H1 (cell line): Measurements from ENCODE around the gene FOSL1. TPM values are rescaled to one million over a fixed set of nuclear protein-coding genes. Genes with fewer than 3 reads are reported as not detected.

Source experiments
- CTCF ChIA-PET: fragments of 300-600 bp; sonication (Branson Sonifier 250); formaldehyde crosslinking; loops from one replicate; lab custom pipeline; 2021; ENCODE audit not compliant: partially characterized antibody; lab: Charles Lee
- POLR2A ChIA-PET: fragments of 300-600 bp; sonication (Branson Sonifier 250); formaldehyde crosslinking; loops from one replicate; lab custom pipeline; 2021; ENCODE audit warnings: inconsistent platforms; ENCODE audit not compliant: partially characterized antibody; lab: Charles Lee
- DNase-seq, 2 experiments: peaks; one replicate each; pipeline versions ENCODE4 v3.0.0 to v3.0.0-alpha.2; 2010 to 2022; ENCODE audit warnings: low spot score in 2 of 2, low read depth in 1 of 2, mixed read lengths in 1 of 2
- FAIRE-seq: peaks from 2 replicates; lab custom pipeline; 2011; peaks lifted over from hg19 to GRCh38; lab: Jason Lieb, UNC
- H2AFZ ChIP-seq: 2 replicates; pipeline ENCODE4 v1.8.1; 2012; ENCODE audit warnings: low read length, inconsistent platforms
- H2AK5ac ChIP-seq: 2 replicates; pipeline ENCODE4 v1.6.1; 2013; ENCODE audit warnings: low read depth, low read length
- H2BK120ac ChIP-seq: replicated peaks from 2 replicates; pipeline ENCODE3; 2013; ENCODE audit warnings: low read depth, low read length, inconsistent platforms
- H2BK12ac ChIP-seq: 2 replicates; pipeline ENCODE4 v1.6.1; 2013; ENCODE audit warnings: low read depth, low read length
- H2BK15ac ChIP-seq: 2 replicates; pipeline ENCODE4 v1.6.1; 2013; ENCODE audit warnings: low read length
- H2BK20ac ChIP-seq: 2 replicates; pipeline ENCODE4 v1.6.1; 2013; ENCODE audit warnings: low read length
- H2BK5ac ChIP-seq: 2 replicates; pipeline ENCODE4 v1.6.1; 2013; ENCODE audit warnings: low read depth, low read length
- H3K14ac ChIP-seq: 2 replicates; pipeline ENCODE4 v1.6.1; 2013; ENCODE audit warnings: inconsistent platforms; ENCODE audit not compliant: insufficient read length
- H3K18ac ChIP-seq: 2 replicates; pipeline ENCODE4 v1.6.1; 2013; ENCODE audit warnings: low read length; ENCODE audit errors: extremely low read depth
- H3K23ac ChIP-seq: 2 replicates; pipeline ENCODE4 v1.6.1; 2013; ENCODE audit warnings: inconsistent platforms; ENCODE audit not compliant: insufficient read length
- H3K23me2 ChIP-seq: 2 replicates; pipeline ENCODE4 v1.6.1; 2013; ENCODE audit warnings: low read depth, low read length
- H3K27ac ChIP-seq: 2 replicates; pipeline ENCODE4 v1.6.1; 2011; ENCODE audit warnings: low read depth, low read length, inconsistent platforms
- H3K27me3 ChIP-seq, 4 experiments: replicated peaks in 1 of 4; 1 replicate in 1 of 4; 2 replicates in 3 of 4; pipeline versions ENCODE4 v1.6.1 to v1.8.1; 2011 to 2013; ENCODE audit warnings: low read length in 3 of 4, mild to moderate bottlenecking in 3 of 4, inconsistent platforms in 2 of 4, mixed read lengths in 2 of 4, moderate library complexity in 1 of 4; ENCODE audit not compliant: control insufficient read depth in 3 of 4, insufficient read depth in 3 of 4; ENCODE audit errors: extremely low read depth in 1 of 4
- H3K36me3 ChIP-seq, 4 experiments: 2 replicates each; pipeline versions ENCODE4 v1.6.1 to v1.8.1; 2011 to 2013; ENCODE audit warnings: mild to moderate bottlenecking in 4 of 4, low read length in 3 of 4, moderate library complexity in 2 of 4, control low read depth in 1 of 4, inconsistent platforms in 1 of 4; ENCODE audit not compliant: insufficient read depth in 4 of 4, control insufficient read depth in 2 of 4
- H3K4ac ChIP-seq: replicated peaks from 2 replicates; pipeline ENCODE3; 2013; ENCODE audit warnings: low read length, low read depth, mixed read lengths, inconsistent platforms; ENCODE audit not compliant: insufficient read length
- H3K4me1 ChIP-seq, 4 experiments: replicated peaks in 1 of 4; 1 replicate in 1 of 4; 2 replicates in 3 of 4; pipeline versions ENCODE4 v1.6.1 to v1.8.1; 2011 to 2013; ENCODE audit warnings: low read length in 3 of 4, inconsistent platforms in 2 of 4, mixed read lengths in 1 of 4; ENCODE audit not compliant: insufficient read depth in 4 of 4, control insufficient read depth in 3 of 4
- H3K4me2 ChIP-seq, 2 experiments: 2 replicates each; pipeline versions ENCODE4 v1.6.1 to v1.8.1; 2011 to 2013; ENCODE audit warnings: low read depth in 2 of 2, low read length in 2 of 2, control low read depth in 1 of 2, inconsistent platforms in 1 of 2, mild to moderate bottlenecking in 1 of 2; ENCODE audit not compliant: insufficient read depth in 1 of 2
- H3K4me3 ChIP-seq, 4 experiments: fragments of 200-600, 300-600 bp in 1 of 4; sonication (generic), shearing (Covaris generic), sonication (Bioruptor Twin) in 1 of 4; 2 replicates each; pipeline versions ENCODE4 v1.5.1 to v1.8.1; 2011 to 2016; ENCODE audit warnings: low read length in 4 of 4, low read depth in 3 of 4, control low read depth in 2 of 4, inconsistent platforms in 2 of 4, mild to moderate bottlenecking in 2 of 4, mixed read lengths in 1 of 4, moderate library complexity in 1 of 4; ENCODE audit not compliant: insufficient read depth in 2 of 4; ENCODE audit errors: extremely low read depth in 1 of 4
- H3K56ac ChIP-seq: replicated peaks from 2 replicates; pipeline ENCODE3; 2013; ENCODE audit warnings: low read depth, mild to moderate bottlenecking, mixed read lengths, low read length, inconsistent platforms; ENCODE audit not compliant: insufficient read length
- H3K79me1 ChIP-seq: 2 replicates; pipeline ENCODE4 v1.6.1; 2013; ENCODE audit warnings: low read depth, low read length, control low read depth
- H3K79me2 ChIP-seq, 2 experiments: 2 replicates each; pipeline versions ENCODE4 v1.6.1 to v1.8.1; 2012 to 2013; ENCODE audit warnings: low read length in 2 of 2, mild to moderate bottlenecking in 2 of 2, inconsistent platforms in 1 of 2; ENCODE audit not compliant: insufficient read depth in 2 of 2, control insufficient read depth in 1 of 2
- H3K9ac ChIP-seq, 4 experiments: replicated peaks in 1 of 4; 1 replicate in 1 of 4; 2 replicates in 3 of 4; pipeline versions ENCODE4 v1.6.1 to v1.8.1; 2011 to 2013; ENCODE audit warnings: low read depth in 3 of 4, low read length in 3 of 4, control low read depth in 2 of 4, mild to moderate bottlenecking in 2 of 4, moderate library complexity in 2 of 4, inconsistent platforms in 1 of 4; ENCODE audit errors: extremely low read depth in 1 of 4
- H3K9me3 ChIP-seq, 2 experiments: 2 replicates each; pipeline versions ENCODE4 v1.6.1 to v1.8.1; 2012 to 2013; ENCODE audit warnings: mild to moderate bottlenecking in 2 of 2, moderate library complexity in 2 of 2, control low read depth in 1 of 2, inconsistent platforms in 1 of 2, low read depth in 1 of 2, low read length in 1 of 2, mixed read lengths in 1 of 2; ENCODE audit not compliant: insufficient read depth in 2 of 2
- H4K20me1 ChIP-seq, 2 experiments: replicated peaks in 1 of 2; 2 replicates each; pipeline versions ENCODE3 to v1.8.1; 2011 to 2013; ENCODE audit warnings: inconsistent platforms in 2 of 2, low read length in 2 of 2, mild to moderate bottlenecking in 1 of 2; ENCODE audit not compliant: insufficient read depth in 2 of 2, control insufficient read depth in 1 of 2
- H4K5ac ChIP-seq: 2 replicates; pipeline ENCODE4 v1.6.1; 2013; ENCODE audit warnings: low read length, low read depth, mixed read lengths, inconsistent platforms; ENCODE audit not compliant: insufficient read length
- H4K8ac ChIP-seq: 2 replicates; pipeline ENCODE4 v1.8.0; 2013; ENCODE audit warnings: mild to moderate bottlenecking, moderate library complexity, low read length, inconsistent platforms; ENCODE audit not compliant: insufficient read depth; ENCODE audit errors: extremely low read depth
- H4K91ac ChIP-seq: replicated peaks from 2 replicates; pipeline ENCODE3; 2013; ENCODE audit warnings: low read length, mixed read lengths, inconsistent platforms; ENCODE audit not compliant: insufficient read length
- BCL11A ChIP-seq, 2 experiments: IDR thresholded peaks; one replicate each; pipeline ENCODE4 v1.6.1; 2011; ENCODE audit warnings: low read depth in 2 of 2, low read length in 2 of 2, mild to moderate bottlenecking in 2 of 2
- POLR2A ChIP-seq, 2 experiments: IDR thresholded peaks; 1 replicate in 1 of 2; 2 replicates in 1 of 2; pipeline ENCODE4 v1.6.1; 2011; ENCODE audit warnings: low read depth in 2 of 2, low read length in 2 of 2, mild to moderate bottlenecking in 2 of 2; ENCODE audit errors: control extremely low read depth in 1 of 2
- WGBS, 2 experiments: shearing (Covaris generic) in 1 of 2; methylation state at CpG; one replicate each; pipeline versions ENCODE4 v1.1.6 to v1.1.7; 2013 to 2015; ENCODE audit warnings: low lambda C conversion rate in 2 of 2, mixed read lengths in 2 of 2, inconsistent platforms in 1 of 2, low coverage in 1 of 2, missing lambda C conversion rate in 1 of 2; ENCODE audit not compliant: insufficient replicate concordance in 2 of 2, insufficient coverage in 1 of 2, insufficient read length in 1 of 2; ENCODE audit errors: extremely low coverage in 1 of 2, missing lambda C conversion rate in 1 of 2; 5-methylcytosine and 5-hydroxymethylcytosine counted together
- polyA plus RNA-seq, 7 experiments: library from polyadenylated mRNA; depleted of rRNA in 3 of 7; stranded (reverse) in 5 of 7; unstranded in 2 of 7; fragments of >200 nt in 5 of 7; fragments of 200-250 nt in 2 of 7; gene quantifications; 1 replicate in 5 of 7; 2 replicates in 1 of 7; 4 replicates in 1 of 7; pipeline versions ENCODE4 v1.2.1 to v1.2.3, GENCODE V29; 2011 to 2013; ENCODE audit warnings: missing spikeins in 2 of 7, mixed read lengths in 2 of 7
- total RNA-seq: library from RNA; stranded (reverse); fragmentation: NEBNext Ultra II Directional; extraction: Animal tissue kit (Norgen Biotek cat#: 25700); gene quantifications from 2 replicates; pipeline ENCODE4 v1.2.1, GENCODE V29; 2021

The FOSL1 gene
- total and polyA plus RNA-seq, 2 of the 8 experiments (the other 6 are each of a cell fraction or from before 2014, with no cell fraction given): 6.3 to 7.2 TPM

GRCh38 chr11:65850217-65851082 is 49.7 kb downstream of the FOSL1 start:
- no peak overlapping the region for H3K23ac ChIP-seq
- no peak overlapping the region for H3K4me3 ChIP-seq
- H3K56ac ChIP-seq: no peak overlapping the region
- no peak for DNase-seq
- peaks cover 7 to 10% of the 10 kb centered on the region in 2 experiments; a peak in 2 of 4 replicates for H3K9me3 ChIP-seq
- H3K27me3 ChIP-seq: no peaks in the 10 kb centered on the region; a peak in 1 of 7 replicates
- no peak overlapping the region for H3K27ac ChIP-seq
- TF ChIP-seq BCL11A (IDR thresholded peaks at IDR 0.05; ENCODE audit: low read depth in 2 of 2, low read length in 2 of 2) (no peak), POLR2A (IDR thresholded peaks at IDR 0.05; ENCODE audit: control extremely low read depth in 1 of 2, low read depth in 2 of 2, low read length in 2 of 2) (peak in 1 of 2 experiments; percentile 27; a peak in 1 of 3 replicates)
- H3K4ac ChIP-seq: no peak overlapping the region
- WGBS, 2 experiments: 95% methylated on average over 17 of the region's 20 CpGs; no CpG with 5 or more reads in 1 of the 2 experiments
- ChIA-PET CTCF (interaction anchor here (0.6 to 15.2 kb wide), 34 partner anchors 9 to 257 kb away, joined by 3 to 283 read pairs (median 6); partner anchors contain the start of genes AP5B1, CCDC85B, CFL1 and CTSW), POLR2A (interaction anchor here (0.8 to 38.3 kb wide), 15 partner anchors 7 to 203 kb away, joined by 3 to 1071 read pairs (median 5); partner anchors contain the start of genes AP5B1, CCDC85B, CFL1 and CTSW)
- H3K79me2 ChIP-seq: peaks cover 2 to 15% of the 10 kb centered on the region in 2 experiments; a peak in 3 of 4 replicates
- no peaks in the 10 kb centered on the region for H3K23me2 ChIP-seq
- H3K14ac ChIP-seq: no peak overlapping the region
- peaks cover 13 to 26% (median 23%) of the 10 kb centered on the region in 4 experiments for H3K36me3 ChIP-seq
- H3K18ac ChIP-seq: no peak overlapping the region
- no peak for FAIRE-seq
- H2BK5ac ChIP-seq: peak overlapping the region; percentile 35
- no peak overlapping the region for H4K8ac ChIP-seq
- H4K91ac ChIP-seq: no peak overlapping the region
- H2AK5ac ChIP-seq: no peak overlapping the region
- no peak overlapping the region for H4K5ac ChIP-seq
- H2BK12ac ChIP-seq: no peak overlapping the region
- H3K9ac ChIP-seq: no peak overlapping the region; a peak in 1 of 7 replicates
- peaks cover 8% of the 10 kb centered on the region for H3K79me1 ChIP-seq
- H2AFZ ChIP-seq: no peak overlapping the region
- H2BK120ac ChIP-seq: no peak overlapping the region
- H3K4me1 ChIP-seq: peaks cover 0 to 4% (median under 1%) of the 10 kb centered on the region in 4 experiments; a peak in 5 of 7 replicates
- no peak overlapping the region for H2BK15ac ChIP-seq
- peaks cover 14 to 17% of the 10 kb centered on the region in 2 experiments for H4K20me1 ChIP-seq
- H2BK20ac ChIP-seq: no peak overlapping the region
- no peak overlapping the region for H3K4me2 ChIP-seq
